ENCODE data around the gene TRAF3IP1. TPM values are rescaled to one million over a fixed set of nuclear protein-coding genes. Genes with fewer than 3 reads are reported as not detected.
A peak's percentile ranks its signal among the peaks of the same experiment; 100 is the strongest.

Gene TRAF3IP1
- total and polyA plus RNA-seq, 10 donors = 2.6 to 19.2 (median 8.8) TPM

GRCh38 chr2:238435752-238436096 lies 115.4 kb downstream of the TRAF3IP1 start:
- intact Hi-C loops (cut with DNase I; ENCODE audit: low total_unique reads) = no loop called here
- peaks cover 0 to 71% (median 17%) of the 10 kb centered on the region in 6 donors for H3K4me1 ChIP-seq
- DNase-seq = no peak
- no peaks in the 10 kb centered on the region for H3K27me3 ChIP-seq (replicated peaks in 1 of 7)
- H3K36me3 ChIP-seq = peaks cover 2 to 87% (median 54%) of the 10 kb centered on the region in 6 donors
- no peak for TF ChIP-seq POLR2A (IDR thresholded peaks at IDR 0.05)
- TF ChIP-seq CTCF (IDR thresholded peaks at IDR 0.05 in 8 of 11, conservative IDR thresholded peaks at IDR 0.05 in 3 of 11) = no peak
- TF ChIP-seq POLR2AphosphoS5 (IDR thresholded peaks at IDR 0.05) = no peak
- 94 to 98% (median 96%) methylated on average over 20 of the region's 20 CpGs for WGBS, 5 donors
- peaks cover 0 to 4% (median 0%) of the 10 kb centered on the region in 8 donors for H3K9me3 ChIP-seq
- no peak overlapping the region for H3K4me3 ChIP-seq
- H3K27ac ChIP-seq = no peak overlapping the region

GRCh38 chr2:238438856-238439849 lies 118.8 kb downstream of the TRAF3IP1 start:
- Histone ChIP-seq H3K36me3 (peaks cover under 1 to 88% (median 46%) of the 10 kb centered on the region in 6 donors), H3K4me1 (peaks cover 0 to 76% (median 23%) of the 10 kb centered on the region in 6 donors), H3K9me3 (no peaks in the 10 kb centered on the region), H3K27me3 (replicated peaks in 1 of 7) (no peaks in the 10 kb centered on the region), H3K27ac (no peak overlapping the region), H3K4me3 (peak overlapping the region in 1 of 8 donors; percentile 5)
- DNase-seq = no peak
- 80 to 88% (median 83%) methylated on average over 24 of the region's 24 CpGs for WGBS, 5 donors
- TF ChIP-seq POLR2AphosphoS5 (IDR thresholded peaks at IDR 0.05) (no peak), CTCF (IDR thresholded peaks at IDR 0.05 in 8 of 11, conservative IDR thresholded peaks at IDR 0.05 in 3 of 11) (no peak), POLR2A (IDR thresholded peaks at IDR 0.05) (no peak)
- intact Hi-C loops (cut with DNase I; ENCODE audit: low total_unique reads) = no loop called here

- DNase-seq = no peak
- Histone ChIP-seq H3K9me3 (no peaks in the 10 kb centered on the region), H3K4me1 (peaks cover 0 to 69% (median 19%) of the 10 kb centered on the region in 6 donors), H3K36me3 (peaks cover 0 to 88% (median 46%) of the 10 kb centered on the region in 6 donors), H3K4me3 (no peak overlapping the region), H3K27ac (no peak overlapping the region), H3K27me3 (replicated peaks in 1 of 7) (no peaks in the 10 kb centered on the region)
- 76 to 92% (median 89%) methylated on average over 2 of the region's 2 CpGs for WGBS, 5 donors
- no peak for TF ChIP-seq POLR2A (IDR thresholded peaks at IDR 0.05)
- TF ChIP-seq CTCF (IDR thresholded peaks at IDR 0.05 in 8 of 11, conservative IDR thresholded peaks at IDR 0.05 in 3 of 11) = no peak
- TF ChIP-seq POLR2AphosphoS5 (IDR thresholded peaks at IDR 0.05) = no peak
- intact Hi-C loops (cut with DNase I; ENCODE audit: low total_unique reads) = no loop called here
These were observed 119.6 kb downstream of the TRAF3IP1 start for GRCh38 chr2:238439917-238440316.

- H3K36me3 ChIP-seq = peaks cover 0 to 88% (median 46%) of the 10 kb centered on the region in 6 donors
- intact Hi-C loops (cut with DNase I; ENCODE audit: low total_unique reads) = no loop called here
- TF ChIP-seq POLR2AphosphoS5 (IDR thresholded peaks at IDR 0.05) = no peak
- no peak for TF ChIP-seq CTCF (IDR thresholded peaks at IDR 0.05 in 8 of 11, conservative IDR thresholded peaks at IDR 0.05 in 3 of 11)
- TF ChIP-seq POLR2A (IDR thresholded peaks at IDR 0.05) = no peak
- no peak for DNase-seq
- no peak overlapping the region for H3K4me3 ChIP-seq
- no peak overlapping the region for H3K27ac ChIP-seq
- peaks cover 0 to 65% (median 18%) of the 10 kb centered on the region in 6 donors for H3K4me1 ChIP-seq
- 89 to 94% (median 92%) methylated on average over 4 of the region's 4 CpGs for WGBS, 5 donors
- no peaks in the 10 kb centered on the region for H3K27me3 ChIP-seq (replicated peaks in 1 of 7)
- no peaks in the 10 kb centered on the region for H3K9me3 ChIP-seq
These were observed 120.0 kb downstream of the TRAF3IP1 start for GRCh38 chr2:238440331-238440730.

All from spleen (tissue), 11 donors.